Measurements from ENCODE around the gene CS.

Gene CS

DNA sequence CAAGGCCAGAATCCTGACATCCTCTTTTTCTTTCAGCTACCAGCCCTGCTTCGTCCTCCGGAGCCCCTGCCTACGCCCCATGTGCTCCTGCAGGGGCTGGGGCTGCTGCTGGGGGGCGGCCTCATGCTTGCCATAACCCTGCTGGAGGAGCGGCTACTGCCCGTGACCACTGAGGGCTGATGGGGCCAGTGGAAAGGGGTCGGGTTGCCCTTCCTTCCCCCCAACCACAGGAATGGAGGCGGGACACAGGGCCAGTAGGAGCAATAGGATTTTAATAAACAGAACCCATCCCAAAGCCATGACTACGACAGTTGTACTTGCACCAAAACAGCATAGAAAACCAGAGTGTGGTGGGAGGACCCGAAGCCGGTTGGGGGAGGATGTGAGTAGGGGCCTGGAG is 62.6 kb downstream of the CS start:
- H3K9me3 ChIP-seq = no peaks in the 10 kb centered on the region
- H3K4me3 ChIP-seq (ENCODE audit: low read depth in 1 of 2, low read length in 1 of 2) = no peak overlapping the region
- H3K27ac ChIP-seq = no peak overlapping the region
- TF ChIP-seq CTCF (IDR thresholded peaks at IDR 0.05) = no peak
- peaks cover 62% of the 10 kb centered on the region for H3K36me3 ChIP-seq
- H3K27me3 ChIP-seq = no peaks in the 10 kb centered on the region
- H3K4me1 ChIP-seq (ENCODE audit: control insufficient read depth in 1 of 2, insufficient read depth in 1 of 2, low read depth in 1 of 2, low read length in 1 of 2) = no peaks in the 10 kb centered on the region

DNA sequence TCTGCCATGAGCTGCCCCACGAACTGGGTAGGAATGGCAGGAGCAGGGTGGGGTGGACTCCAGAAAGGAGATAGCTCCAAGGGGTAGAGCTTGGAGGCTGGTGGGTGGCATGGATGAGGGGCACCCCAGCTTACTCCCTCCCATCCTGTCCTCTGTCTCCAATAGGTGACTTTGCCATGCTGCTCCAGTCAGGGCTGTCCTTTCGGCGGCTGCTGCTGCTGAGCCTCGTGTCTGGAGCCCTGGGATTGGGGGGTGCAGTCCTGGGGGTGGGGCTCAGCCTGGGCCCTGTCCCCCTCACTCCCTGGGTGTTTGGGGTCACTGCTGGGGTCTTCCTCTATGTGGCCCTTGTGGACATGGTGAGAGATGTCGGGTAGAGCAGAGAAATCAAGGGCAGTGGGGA is 63.1 kb downstream of the CS start:
- Histone ChIP-seq H3K27ac (no peak overlapping the region), H3K36me3 (peaks cover 57% of the 10 kb centered on the region), H3K4me1 (ENCODE audit: control insufficient read depth in 1 of 2, insufficient read depth in 1 of 2, low read depth in 1 of 2, low read length in 1 of 2) (no peaks in the 10 kb centered on the region), H3K27me3 (no peaks in the 10 kb centered on the region), H3K9me3 (no peaks in the 10 kb centered on the region), H3K4me3 (ENCODE audit: low read depth in 1 of 2, low read length in 1 of 2) (no peak overlapping the region)
- TF ChIP-seq CTCF (IDR thresholded peaks at IDR 0.05) = no peak

DNA sequence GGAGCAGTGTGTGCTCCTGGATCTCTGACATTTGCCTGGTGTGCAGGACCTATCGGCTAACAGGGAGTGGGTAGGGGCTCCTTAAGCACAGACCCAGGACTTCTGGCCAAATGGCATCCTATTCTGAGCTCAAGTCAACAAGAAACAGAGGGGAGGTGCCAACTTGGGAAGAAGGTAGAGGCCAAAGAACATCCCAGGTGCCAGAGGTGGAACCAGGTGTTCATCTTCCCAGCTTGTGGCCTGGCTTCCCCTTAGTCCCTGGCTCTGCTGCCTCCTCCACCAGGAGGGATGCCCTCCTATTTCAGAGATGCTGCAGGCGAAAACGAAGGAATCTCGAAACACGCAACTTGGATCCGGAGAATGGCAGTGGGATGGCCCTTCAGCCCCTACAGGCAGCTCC is 64.0 kb downstream of the CS start:
- H3K27ac ChIP-seq = no peak overlapping the region
- no peak overlapping the region for H3K4me3 ChIP-seq (ENCODE audit: low read depth in 1 of 2, low read length in 1 of 2)
- H3K9me3 ChIP-seq = no peaks in the 10 kb centered on the region
- TF ChIP-seq CTCF (IDR thresholded peaks at IDR 0.05) = no peak
- no peaks in the 10 kb centered on the region for H3K4me1 ChIP-seq (ENCODE audit: control insufficient read depth in 1 of 2, insufficient read depth in 1 of 2, low read depth in 1 of 2, low read length in 1 of 2)
- no peaks in the 10 kb centered on the region for H3K27me3 ChIP-seq
- peaks cover 48% of the 10 kb centered on the region for H3K36me3 ChIP-seq

DNA sequence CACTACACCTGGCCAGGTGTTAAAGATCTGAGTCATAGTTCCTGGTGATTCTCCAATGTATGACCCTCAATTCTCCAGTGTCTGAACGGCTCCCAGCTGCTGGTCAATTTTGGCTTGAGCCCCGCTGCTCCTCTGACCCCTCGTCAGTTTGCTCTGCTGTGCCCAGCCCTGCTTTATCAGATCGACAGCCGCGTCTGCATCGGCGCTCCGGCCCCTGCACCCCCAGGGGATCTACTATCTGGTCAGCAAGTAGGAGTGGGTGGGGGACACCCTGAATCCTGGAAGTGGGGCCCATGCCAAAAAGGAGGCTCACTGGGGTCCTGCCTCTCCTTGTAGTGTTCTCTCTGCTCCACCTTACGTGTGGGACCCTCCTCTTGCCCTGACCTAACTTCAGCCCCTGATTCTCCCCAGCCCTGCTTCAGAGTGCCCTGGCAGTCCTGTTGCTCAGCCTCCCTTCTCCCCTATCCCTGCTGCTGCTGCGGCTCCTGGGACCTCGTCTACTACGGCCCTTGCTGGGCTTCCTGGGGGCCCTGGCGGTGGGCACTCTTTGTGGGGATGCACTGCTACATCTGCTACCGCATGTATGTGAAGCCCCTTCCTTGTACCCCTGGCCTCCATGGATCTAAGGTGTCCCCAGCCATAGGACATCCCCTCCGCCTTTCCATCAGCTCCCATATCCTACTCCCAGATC is 65.2 kb downstream of the CS start:
- H3K27ac ChIP-seq = no peak overlapping the region
- peaks cover 36% of the 10 kb centered on the region for H3K36me3 ChIP-seq
- TF ChIP-seq CTCF (IDR thresholded peaks at IDR 0.05) = no peak
- no peaks in the 10 kb centered on the region for H3K4me1 ChIP-seq (ENCODE audit: control insufficient read depth in 1 of 2, insufficient read depth in 1 of 2, low read depth in 1 of 2, low read length in 1 of 2)
- no peak overlapping the region for H3K4me3 ChIP-seq (ENCODE audit: low read depth in 1 of 2, low read length in 1 of 2)
- H3K9me3 ChIP-seq = no peaks in the 10 kb centered on the region
- no peaks in the 10 kb centered on the region for H3K27me3 ChIP-seq

- no peak for TF ChIP-seq CTCF (IDR thresholded peaks at IDR 0.05)
- Histone ChIP-seq H3K27me3 (no peaks in the 10 kb centered on the region), H3K4me3 (ENCODE audit: low read depth in 1 of 2, low read length in 1 of 2) (no peak overlapping the region), H3K4me1 (ENCODE audit: control insufficient read depth in 1 of 2, insufficient read depth in 1 of 2, low read depth in 1 of 2, low read length in 1 of 2) (no peaks in the 10 kb centered on the region), H3K36me3 (peaks cover under 1% of the 10 kb centered on the region), H3K27ac (no peak overlapping the region), H3K9me3 (no peaks in the 10 kb centered on the region)
Observed at GRCh38 chr12:56231184-56231582, 68.9 kb downstream of the CS start.
